ENCODE results near the gene NFKB1.

NFKB1 gene

DNA sequence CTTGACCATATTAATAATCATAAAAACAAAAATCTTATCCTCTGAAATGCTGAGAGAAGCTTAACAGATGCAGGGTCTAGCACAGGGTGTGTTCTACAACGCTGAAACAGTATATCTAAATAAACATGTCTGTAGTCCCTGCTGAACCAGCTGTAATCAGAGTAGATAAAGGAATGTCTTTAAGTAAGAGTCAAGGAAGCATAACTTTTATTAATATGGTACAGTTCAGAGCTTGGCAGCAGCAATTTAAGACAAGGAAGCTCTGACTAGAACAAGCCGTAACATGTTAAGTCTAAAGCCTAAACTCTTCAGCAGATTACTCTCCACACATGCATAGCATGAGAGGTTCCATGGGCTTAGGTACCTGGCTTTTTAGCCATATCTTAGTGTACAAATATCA lies 36.1 kb downstream of the NFKB1 start:
- peak; percentile 68 for FAIRE-seq
- no peak for DNase-seq (ENCODE audit: insufficient read length, low spot score)
- TF ChIP-seq, protein P1, sequence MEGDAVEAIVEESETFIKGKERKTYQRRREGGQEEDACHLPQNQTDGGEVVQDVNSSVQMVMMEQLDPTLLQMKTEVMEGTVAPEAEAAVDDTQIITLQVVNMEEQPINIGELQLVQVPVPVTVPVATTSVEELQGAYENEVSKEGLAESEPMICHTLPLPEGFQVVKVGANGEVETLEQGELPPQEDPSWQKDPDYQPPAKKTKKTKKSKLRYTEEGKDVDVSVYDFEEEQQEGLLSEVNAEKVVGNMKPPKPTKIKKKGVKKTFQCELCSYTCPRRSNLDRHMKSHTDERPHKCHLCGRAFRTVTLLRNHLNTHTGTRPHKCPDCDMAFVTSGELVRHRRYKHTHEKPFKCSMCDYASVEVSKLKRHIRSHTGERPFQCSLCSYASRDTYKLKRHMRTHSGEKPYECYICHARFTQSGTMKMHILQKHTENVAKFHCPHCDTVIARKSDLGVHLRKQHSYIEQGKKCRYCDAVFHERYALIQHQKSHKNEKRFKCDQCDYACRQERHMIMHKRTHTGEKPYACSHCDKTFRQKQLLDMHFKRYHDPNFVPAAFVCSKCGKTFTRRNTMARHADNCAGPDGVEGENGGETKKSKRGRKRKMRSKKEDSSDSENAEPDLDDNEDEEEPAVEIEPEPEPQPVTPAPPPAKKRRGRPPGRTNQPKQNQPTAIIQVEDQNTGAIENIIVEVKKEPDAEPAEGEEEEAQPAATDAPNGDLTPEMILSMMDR (IDR thresholded peaks at IDR 0.05; ENCODE audit: insufficient read depth, missing control alignments), result no peak

DNA sequence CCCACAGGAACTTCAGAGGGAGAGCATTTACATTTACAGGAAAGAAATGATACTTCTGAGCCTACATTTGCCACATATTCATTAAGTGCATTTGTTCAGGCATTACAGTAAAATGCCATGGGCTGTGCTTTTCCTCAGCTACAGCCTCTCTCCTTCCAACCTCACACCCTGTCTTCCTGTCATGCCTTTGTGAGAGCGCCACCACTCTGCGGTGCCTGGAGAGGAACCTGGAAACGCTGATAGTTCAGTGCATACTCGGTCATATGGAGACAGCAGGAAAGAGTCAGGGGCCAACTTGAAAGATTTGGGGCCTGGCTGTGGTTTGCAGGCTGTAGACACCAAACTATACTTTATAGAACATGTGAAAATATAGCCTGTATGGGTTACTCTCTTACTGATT lies 40.5 kb downstream of the NFKB1 start:
- no peak for FAIRE-seq
- TF ChIP-seq, protein P1 (IDR thresholded peaks at IDR 0.05; ENCODE audit: insufficient read depth, missing control alignments), result no peak
- DNase-seq (ENCODE audit: insufficient read length, low spot score), result no peak

DNA sequence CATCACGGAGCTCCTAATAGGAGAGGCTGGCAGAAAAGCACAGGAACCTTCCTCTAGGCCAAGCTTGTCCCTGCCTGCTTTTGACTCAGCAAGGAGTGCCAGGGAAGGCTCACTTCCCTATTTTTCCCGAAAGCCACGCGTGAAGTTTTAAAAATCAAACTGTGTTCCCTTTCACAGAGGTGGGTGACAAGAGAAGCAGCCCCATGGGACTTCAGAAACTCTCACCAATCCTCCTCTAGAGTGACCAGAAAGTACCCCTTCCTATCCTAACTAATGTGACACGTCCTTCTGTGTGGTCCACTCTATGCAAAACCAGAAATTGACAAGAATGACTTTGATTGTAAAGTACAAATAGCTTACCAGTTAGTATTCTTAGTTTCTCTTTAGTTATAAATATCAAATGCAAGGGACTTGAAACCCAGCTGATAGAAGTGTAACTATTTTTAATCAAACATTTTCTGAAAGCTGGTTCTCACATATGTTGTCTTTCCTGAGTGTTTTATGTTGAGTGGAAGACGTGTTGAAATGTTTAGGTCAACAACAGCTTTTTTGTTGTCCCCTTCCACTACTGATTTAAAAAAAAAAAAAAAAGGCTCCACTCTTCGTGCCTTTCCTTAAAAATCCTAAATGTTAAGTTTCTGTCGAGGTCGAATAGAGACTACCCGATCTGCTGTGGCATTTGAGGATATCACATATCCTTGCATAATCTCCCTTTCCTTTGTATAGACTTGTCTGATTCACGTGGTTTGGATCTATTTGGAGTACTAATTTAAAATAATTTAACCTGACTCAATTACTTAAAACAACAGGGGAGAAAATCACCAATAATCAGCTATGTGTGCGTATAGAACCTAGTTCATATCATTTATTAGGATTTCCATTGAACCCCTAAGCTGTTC lies 42.1 kb downstream of the NFKB1 start:
- TF ChIP-seq, protein P1 (IDR thresholded peaks at IDR 0.05; ENCODE audit: insufficient read depth, missing control alignments), result no peak
- FAIRE-seq (peak; percentile 11), DNase-seq (ENCODE audit: insufficient read length, low spot score) (no peak)

DNA sequence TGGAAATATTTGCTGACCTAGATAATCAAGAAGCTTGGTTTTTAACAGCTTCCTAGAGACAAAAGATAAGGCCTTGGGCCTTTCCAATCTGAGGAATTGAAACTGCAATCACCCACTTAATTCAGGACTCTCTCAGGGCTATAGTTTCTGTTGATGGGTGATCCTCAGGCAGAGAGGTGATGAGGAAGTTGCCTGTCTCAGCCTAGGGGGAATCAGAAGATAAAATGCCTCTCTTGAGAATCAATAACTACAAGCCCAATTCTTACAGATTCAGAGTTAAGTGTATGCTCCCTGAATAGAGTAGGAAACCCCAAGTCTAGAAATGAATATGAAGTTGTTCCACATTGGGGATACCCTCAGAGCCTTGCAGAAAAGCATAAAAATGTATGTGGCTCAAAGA lies 45.5 kb downstream of the NFKB1 start:
- DNase-seq (ENCODE audit: insufficient read length, low spot score) (no peak), FAIRE-seq (no peak)
- TF ChIP-seq, protein P1 (IDR thresholded peaks at IDR 0.05; ENCODE audit: insufficient read depth, missing control alignments), result no peak

DNA sequence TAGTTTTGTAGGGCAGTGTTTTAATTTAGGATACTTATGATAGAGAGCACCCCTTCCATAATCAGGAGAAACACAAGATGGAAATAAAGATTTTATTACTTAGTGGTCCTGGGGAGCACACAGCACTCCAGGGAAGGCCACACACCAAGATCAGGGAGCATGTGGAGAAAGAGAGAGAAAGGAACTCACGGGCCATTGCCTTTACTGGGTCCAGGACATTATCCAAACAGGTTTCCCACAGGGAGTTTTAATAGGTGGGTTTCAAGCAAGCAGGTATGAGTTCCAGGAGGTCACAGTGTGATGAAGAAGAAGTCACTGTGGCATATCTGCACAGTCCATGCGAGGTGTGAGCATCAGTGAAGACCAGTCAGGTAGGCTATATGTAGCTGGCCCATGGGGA lies 46.8 kb downstream of the NFKB1 start:
- TF ChIP-seq, protein P1 (IDR thresholded peaks at IDR 0.05; ENCODE audit: insufficient read depth, missing control alignments), result no peak
- FAIRE-seq (no peak), DNase-seq (ENCODE audit: insufficient read length, low spot score) (no peak)

DNA sequence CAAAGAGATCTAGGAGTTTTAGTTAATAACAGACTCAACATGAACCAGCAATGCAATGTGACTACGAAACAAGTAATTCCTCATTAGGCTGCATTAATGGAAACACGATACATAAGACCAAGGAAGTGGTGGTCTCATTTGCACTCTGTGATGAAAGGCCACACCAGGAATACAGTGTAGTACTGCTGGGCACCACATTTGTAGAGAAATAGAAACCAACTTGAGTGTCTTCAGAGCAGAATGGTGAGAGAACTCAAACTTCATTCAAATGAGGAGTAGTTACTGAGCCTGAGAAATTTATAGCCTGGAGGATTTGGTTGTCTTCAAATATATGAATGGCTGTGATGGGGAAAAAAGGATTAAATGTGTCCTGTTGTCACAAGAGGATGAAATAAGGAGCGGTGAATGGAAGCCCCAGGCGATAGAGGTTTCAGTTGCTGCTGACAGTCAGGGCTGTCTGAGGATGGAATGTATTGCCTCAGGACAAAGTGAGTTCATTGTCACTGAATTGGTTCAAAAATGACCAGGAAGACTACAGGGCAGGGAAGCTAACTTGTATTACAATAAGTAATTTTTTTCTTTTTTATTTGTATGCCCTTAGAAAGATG lies 50.9 kb downstream of the NFKB1 start:
- TF ChIP-seq, protein P1 (IDR thresholded peaks at IDR 0.05; ENCODE audit: insufficient read depth, missing control alignments), result no peak
- FAIRE-seq (no peak), DNase-seq (ENCODE audit: insufficient read length, low spot score) (no peak)

DNA sequence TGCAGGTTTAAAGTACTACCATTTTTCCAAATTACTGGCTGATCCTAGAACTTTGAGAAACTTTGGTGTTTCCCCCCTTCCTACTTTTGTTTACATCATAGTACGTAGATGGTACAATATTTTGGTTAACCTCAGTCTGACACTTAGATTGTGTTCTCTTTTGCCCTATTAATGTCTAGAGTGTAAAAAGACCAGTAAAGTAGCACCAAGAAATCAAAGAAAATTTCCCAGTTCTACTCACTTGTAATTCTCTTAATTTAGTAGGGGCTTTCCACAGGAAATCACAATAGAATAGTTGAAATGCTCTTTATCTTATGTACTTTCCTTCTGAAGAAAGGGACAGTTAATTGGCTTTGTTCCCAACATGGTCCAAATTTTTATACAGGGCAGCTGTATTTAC lies 51.6 kb downstream of the NFKB1 start:
- no peak for FAIRE-seq
- DNase-seq (ENCODE audit: insufficient read length, low spot score), result no peak
- TF ChIP-seq, protein P1 (IDR thresholded peaks at IDR 0.05; ENCODE audit: insufficient read depth, missing control alignments), result no peak

Data from D721Med (cell line).